Glutamatergic neuron (in vitro differentiated cells): ENCODE measurements around the gene EIF4H. TPM values are rescaled to one million over a fixed set of nuclear protein-coding genes. Genes with fewer than 3 reads are reported as not detected.

Experiments used
- DNase-seq: peaks from one replicate; pipeline ENCODE4 v3.0.0; 2022
- H3K27ac Mint-ChIP-seq: one replicate; pipeline ENCODE4 v1.8.0; 2020; ENCODE audit warnings: mild to moderate bottlenecking, mixed read lengths, inconsistent platforms; ENCODE audit not compliant: unreplicated experiment
- H3K27me3 Mint-ChIP-seq: one replicate; pipeline ENCODE4 v1.8.0; 2020; ENCODE audit warnings: mild to moderate bottlenecking, moderate library complexity, mixed read lengths, inconsistent platforms; ENCODE audit not compliant: unreplicated experiment
- H3K36me3 Mint-ChIP-seq: one replicate; pipeline ENCODE4 v1.8.0; 2020; ENCODE audit warnings: mild to moderate bottlenecking, mixed read lengths, inconsistent platforms; ENCODE audit not compliant: unreplicated experiment
- H3K4me1 Mint-ChIP-seq: one replicate; pipeline ENCODE4 v1.8.0; 2020; ENCODE audit warnings: mild to moderate bottlenecking, low read depth, mixed read lengths, inconsistent platforms; ENCODE audit not compliant: unreplicated experiment
- H3K4me3 Mint-ChIP-seq: one replicate; pipeline ENCODE4 v1.8.0; 2020; ENCODE audit warnings: mild to moderate bottlenecking, mixed read lengths, inconsistent platforms; ENCODE audit not compliant: unreplicated experiment
- H3K9me3 Mint-ChIP-seq: one replicate; pipeline ENCODE4 v1.8.0; 2020; ENCODE audit warnings: mild to moderate bottlenecking, moderate library complexity, mixed read lengths, inconsistent platforms; ENCODE audit not compliant: unreplicated experiment
- CTCF ChIP-seq: fragments of 200-600 bp; sonication (generic); IDR thresholded peaks from one replicate; pipeline ENCODE4 v1.5.0; 2021; ENCODE audit not compliant: partially characterized antibody, unreplicated experiment
- total RNA-seq: library from RNA; stranded (reverse); fragmentation: NEBNext Ultra II Directional; extraction: Animal tissue kit (Norgen Biotek cat#: 25700); gene quantifications from one replicate; pipeline ENCODE4 v1.2.1, GENCODE V29; 2021; ENCODE audit not compliant: unreplicated experiment

Gene EIF4H
- total RNA-seq, 1 donor from 2014 or later: 234 TPM

DNA sequence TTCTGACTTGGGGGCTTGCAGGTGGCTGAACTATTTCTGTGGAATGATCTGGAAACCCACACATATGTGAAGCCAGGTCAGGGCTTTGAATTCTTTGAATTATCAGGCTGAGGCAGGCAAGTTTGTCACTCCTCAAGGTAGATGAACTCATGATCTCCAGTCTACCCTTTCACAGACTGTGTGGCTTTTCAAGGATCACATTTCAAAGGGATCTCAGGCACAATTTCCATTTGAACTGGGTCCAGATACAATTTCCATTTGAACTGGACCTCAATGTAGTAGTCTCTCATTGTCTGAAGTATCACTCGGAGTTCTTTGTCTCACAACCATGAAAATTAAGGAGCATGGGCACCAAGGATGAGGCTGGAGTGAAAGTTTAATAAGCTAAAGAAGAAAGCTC lies 25.7 kb upstream of the EIF4H start:
- Mint-ChIP-seq H3K36me3 (no peaks in the 10 kb centered on the region), H3K27me3 (no peaks in the 10 kb centered on the region), H3K27ac (no peak overlapping the region), H3K9me3 (peaks cover 2% of the 10 kb centered on the region), H3K4me1 (no peaks in the 10 kb centered on the region), H3K4me3 (no peak overlapping the region)
- DNase-seq: no peak
- no peak for TF ChIP-seq CTCF

DNA sequence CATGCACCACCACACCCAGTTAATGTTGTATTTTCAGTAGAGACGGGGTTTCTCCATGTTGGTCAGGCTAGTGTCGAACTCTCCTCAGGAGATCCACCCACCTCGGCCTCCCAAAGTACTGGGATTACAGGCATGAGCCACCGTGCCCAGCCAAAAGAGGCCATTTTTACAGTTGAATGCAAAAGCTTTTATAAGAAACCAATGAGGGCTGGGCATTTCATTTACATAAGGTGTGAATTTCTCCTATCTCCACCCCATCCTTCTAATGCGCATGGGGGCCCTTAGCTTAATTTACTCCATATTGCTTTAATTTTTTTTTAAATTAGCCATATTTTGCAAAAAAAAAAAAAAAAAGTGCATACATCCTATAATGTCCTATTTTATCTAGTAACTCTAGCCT lies 25.1 kb upstream of the EIF4H start:
- no peaks in the 10 kb centered on the region for H3K4me1 Mint-ChIP-seq
- H3K36me3 Mint-ChIP-seq: no peaks in the 10 kb centered on the region
- no peak overlapping the region for H3K4me3 Mint-ChIP-seq
- H3K27me3 Mint-ChIP-seq: no peaks in the 10 kb centered on the region
- DNase-seq: no peak
- no peak for TF ChIP-seq CTCF
- H3K9me3 Mint-ChIP-seq: peaks cover 2% of the 10 kb centered on the region
- H3K27ac Mint-ChIP-seq: no peak overlapping the region

DNA sequence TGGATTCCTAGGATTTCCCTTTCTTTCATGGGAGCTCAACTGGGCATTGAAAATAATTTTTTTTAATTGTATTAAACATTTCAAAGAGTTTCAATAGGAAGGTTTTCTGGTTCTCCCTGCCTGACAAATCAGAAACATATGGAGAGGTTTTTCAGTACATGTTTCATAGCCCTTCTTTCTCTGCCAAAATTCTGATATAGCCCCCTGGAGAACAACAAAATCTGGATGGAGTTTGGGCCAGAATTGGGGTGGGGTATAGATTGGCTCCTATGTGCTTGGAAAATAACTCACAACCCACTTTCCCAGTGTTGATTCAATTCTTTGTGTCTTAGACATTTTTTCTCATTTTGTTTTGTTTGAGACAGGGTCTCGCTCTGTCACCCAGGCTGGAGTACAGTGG lies 24.6 kb upstream of the EIF4H start:
- no peak for DNase-seq
- H3K4me1 Mint-ChIP-seq: no peaks in the 10 kb centered on the region
- no peak overlapping the region for H3K27ac Mint-ChIP-seq
- TF ChIP-seq CTCF: no peak
- H3K9me3 Mint-ChIP-seq: peaks cover 2% of the 10 kb centered on the region
- no peaks in the 10 kb centered on the region for H3K27me3 Mint-ChIP-seq
- no peak overlapping the region for H3K4me3 Mint-ChIP-seq
- no peaks in the 10 kb centered on the region for H3K36me3 Mint-ChIP-seq

DNA sequence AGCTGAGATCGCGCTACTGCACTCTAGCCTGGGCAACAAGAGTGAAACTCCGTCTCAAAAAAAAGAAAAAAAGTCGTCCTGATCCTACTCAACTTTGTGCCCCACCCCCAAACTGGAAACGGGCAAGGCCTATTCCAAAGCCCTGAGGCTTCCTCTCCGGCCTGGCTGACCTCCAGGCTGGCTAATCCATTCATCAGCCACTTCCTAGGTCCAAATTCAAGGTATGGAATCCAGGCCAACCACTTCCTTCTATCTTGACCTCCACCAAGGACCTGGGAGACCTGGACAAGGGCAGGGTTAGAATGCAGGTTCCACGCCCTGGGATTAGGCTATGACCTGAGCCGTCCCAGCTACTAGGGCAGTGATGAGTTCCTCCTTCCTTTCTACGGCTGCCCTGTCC lies 20.4 kb upstream of the EIF4H start:
- Mint-ChIP-seq H3K36me3 (no peaks in the 10 kb centered on the region), H3K9me3 (peaks cover 2% of the 10 kb centered on the region), H3K4me3 (no peak overlapping the region), H3K27ac (no peak overlapping the region), H3K27me3 (no peaks in the 10 kb centered on the region), H3K4me1 (no peaks in the 10 kb centered on the region)
- DNase-seq: no peak
- no peak for TF ChIP-seq CTCF

DNA sequence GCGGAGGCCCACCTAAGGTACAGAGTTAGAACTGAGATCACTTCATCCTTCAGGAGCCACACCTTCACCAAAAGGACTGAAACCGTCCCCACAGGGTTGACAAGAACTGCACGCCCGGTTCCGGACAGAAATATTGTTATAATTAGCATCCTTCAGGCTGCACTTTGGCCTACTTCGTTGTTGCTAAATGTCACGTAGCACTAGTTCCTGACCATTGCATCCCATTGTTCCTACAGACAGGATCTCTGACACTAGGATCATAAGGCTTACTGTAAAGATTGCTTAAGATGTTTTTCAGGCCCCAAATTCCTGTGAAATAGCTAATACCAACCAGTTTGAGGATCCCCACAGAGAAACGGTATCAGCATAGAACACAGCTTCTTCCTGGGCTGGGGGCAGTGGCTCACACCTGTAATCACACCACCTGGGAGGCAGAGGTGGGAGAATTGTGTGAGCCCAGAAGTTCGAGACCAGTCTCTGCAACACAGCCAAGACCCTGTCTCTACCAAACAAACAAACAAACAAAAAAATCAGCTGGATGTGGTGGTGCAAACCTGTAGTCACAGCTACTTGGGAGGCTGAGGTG lies 18.3 kb upstream of the EIF4H start:
- Mint-ChIP-seq H3K4me3 (no peak overlapping the region), H3K27ac (no peak overlapping the region), H3K9me3 (peaks cover 2% of the 10 kb centered on the region), H3K36me3 (no peaks in the 10 kb centered on the region), H3K27me3 (no peaks in the 10 kb centered on the region), H3K4me1 (no peaks in the 10 kb centered on the region)
- DNase-seq: no peak
- no peak for TF ChIP-seq CTCF
